ENCODE data around the gene GRIPAP1. TPM values are rescaled to one million over a fixed set of nuclear protein-coding genes. Genes with fewer than 3 reads are reported as not detected.
A peak's percentile ranks its signal among the peaks of the same experiment; 100 is the strongest.

Gene GRIPAP1, protein sequence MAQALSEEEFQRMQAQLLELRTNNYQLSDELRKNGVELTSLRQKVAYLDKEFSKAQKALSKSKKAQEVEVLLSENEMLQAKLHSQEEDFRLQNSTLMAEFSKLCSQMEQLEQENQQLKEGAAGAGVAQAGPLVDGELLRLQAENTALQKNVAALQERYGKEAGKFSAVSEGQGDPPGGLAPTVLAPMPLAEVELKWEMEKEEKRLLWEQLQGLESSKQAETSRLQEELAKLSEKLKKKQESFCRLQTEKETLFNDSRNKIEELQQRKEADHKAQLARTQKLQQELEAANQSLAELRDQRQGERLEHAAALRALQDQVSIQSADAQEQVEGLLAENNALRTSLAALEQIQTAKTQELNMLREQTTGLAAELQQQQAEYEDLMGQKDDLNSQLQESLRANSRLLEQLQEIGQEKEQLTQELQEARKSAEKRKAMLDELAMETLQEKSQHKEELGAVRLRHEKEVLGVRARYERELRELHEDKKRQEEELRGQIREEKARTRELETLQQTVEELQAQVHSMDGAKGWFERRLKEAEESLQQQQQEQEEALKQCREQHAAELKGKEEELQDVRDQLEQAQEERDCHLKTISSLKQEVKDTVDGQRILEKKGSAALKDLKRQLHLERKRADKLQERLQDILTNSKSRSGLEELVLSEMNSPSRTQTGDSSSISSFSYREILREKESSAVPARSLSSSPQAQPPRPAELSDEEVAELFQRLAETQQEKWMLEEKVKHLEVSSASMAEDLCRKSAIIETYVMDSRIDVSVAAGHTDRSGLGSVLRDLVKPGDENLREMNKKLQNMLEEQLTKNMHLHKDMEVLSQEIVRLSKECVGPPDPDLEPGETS
- polyA plus RNA-seq (ENCODE audit: low read depth in 6 of 6) = 10 to 100 TPM in 5 of 6 donors, 1 to 10 TPM in 1; 9.3 to 26.8 (median 13.6) TPM

DNA sequence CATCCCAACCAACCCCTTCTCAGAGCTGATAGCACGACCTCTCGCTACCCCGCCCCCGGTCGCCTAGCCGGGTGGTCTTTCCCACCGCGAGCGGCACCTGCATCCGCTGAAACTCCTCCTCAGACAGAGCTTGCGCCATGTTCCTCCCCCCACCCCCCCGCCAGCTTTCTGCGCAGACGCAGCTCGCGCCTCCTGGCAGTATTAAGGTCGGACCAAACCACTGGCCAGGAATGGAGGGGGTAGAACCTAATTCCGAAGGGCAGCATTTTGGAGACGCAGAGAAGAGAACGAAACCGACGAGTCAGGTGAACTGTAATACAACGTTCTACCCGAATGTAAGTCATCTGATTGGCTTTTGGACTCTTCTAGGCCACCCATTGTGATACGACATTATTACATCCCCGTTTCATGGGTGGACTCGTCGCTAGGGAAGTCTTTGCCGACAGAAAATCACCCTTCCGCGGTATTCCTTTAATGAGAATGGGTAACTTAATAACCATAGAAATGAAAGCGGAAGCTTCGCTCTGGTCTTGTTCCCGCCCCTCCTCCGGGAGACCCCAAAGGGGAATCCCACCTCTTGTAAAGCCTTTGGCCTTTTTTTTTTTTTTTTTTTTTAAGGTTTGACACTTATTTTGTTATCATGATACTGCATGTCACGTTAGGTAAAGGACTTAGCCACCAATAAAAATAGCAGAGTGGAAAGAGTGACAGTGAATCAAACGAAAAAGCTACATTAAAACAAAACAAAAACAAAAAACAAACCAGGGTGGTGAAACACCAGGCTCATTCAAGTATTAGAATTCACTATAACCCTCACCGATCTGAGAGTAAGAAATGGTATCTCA is at the start of gene GRIPAP1:
Gene GRIPAP1, minus strand, starts transcription at position 174 of the 845 bp plus-strand sequence. Its CDS starts 35 bp downstream, at position 139.
- Mint-ChIP-seq H3K4me1 (peaks cover 25 to 34% (median 29%) of the 10 kb centered on the region in 3 donors), H3K36me3 (peaks cover 0 to 18% of the 10 kb centered on the region in 2 donors), H3K27ac (peak within 1 kb of the TSS; percentile 98 to 100 (median 99)), H3K27me3 (peaks cover 0 to 5% (median 0%) of the 10 kb centered on the region in 3 donors), H3K4me3 (peak within 1 kb of the TSS; percentile 97 to 100 (median 98)), H3K9me3 (peaks cover 0 to 4% (median 0%) of the 10 kb centered on the region in 7 donors)
- peak; percentile 77 to 79 for ATAC-seq (ENCODE audit: low read depth in 2 of 2)
- DNase-seq = peak; percentile 83

DNA sequence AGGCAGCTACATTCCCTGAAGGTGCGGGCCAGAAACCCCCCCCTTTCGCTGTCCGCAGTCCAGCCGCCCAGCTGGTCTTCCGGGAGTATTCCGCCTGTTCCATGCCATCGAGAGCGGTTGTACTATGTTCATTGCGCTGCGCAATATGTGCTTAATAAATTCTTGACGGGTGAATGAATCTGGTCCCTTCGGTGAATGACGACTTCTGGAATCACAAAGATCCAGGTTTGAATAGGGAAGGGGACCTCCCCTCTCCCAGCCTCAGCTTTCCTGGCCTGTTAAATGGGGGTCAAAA is 41.9 kb upstream of the GRIPAP1 start:
- H3K36me3 Mint-ChIP-seq = peaks cover 0 to under 1% of the 10 kb centered on the region in 2 donors
- peak overlapping the region; percentile 35 to 89 (median 76) for H3K4me3 Mint-ChIP-seq
- H3K27me3 Mint-ChIP-seq = no peaks in the 10 kb centered on the region
- H3K9me3 Mint-ChIP-seq = peaks cover 0 to 5% (median 0%) of the 10 kb centered on the region in 7 donors
- H3K4me1 Mint-ChIP-seq = peaks cover 20 to 41% (median 37%) of the 10 kb centered on the region in 3 donors
- peak overlapping the region; percentile 88 to 98 (median 94) for H3K27ac Mint-ChIP-seq
- ATAC-seq (ENCODE audit: low read depth in 2 of 2) (no peak), DNase-seq (no peak)

DNA sequence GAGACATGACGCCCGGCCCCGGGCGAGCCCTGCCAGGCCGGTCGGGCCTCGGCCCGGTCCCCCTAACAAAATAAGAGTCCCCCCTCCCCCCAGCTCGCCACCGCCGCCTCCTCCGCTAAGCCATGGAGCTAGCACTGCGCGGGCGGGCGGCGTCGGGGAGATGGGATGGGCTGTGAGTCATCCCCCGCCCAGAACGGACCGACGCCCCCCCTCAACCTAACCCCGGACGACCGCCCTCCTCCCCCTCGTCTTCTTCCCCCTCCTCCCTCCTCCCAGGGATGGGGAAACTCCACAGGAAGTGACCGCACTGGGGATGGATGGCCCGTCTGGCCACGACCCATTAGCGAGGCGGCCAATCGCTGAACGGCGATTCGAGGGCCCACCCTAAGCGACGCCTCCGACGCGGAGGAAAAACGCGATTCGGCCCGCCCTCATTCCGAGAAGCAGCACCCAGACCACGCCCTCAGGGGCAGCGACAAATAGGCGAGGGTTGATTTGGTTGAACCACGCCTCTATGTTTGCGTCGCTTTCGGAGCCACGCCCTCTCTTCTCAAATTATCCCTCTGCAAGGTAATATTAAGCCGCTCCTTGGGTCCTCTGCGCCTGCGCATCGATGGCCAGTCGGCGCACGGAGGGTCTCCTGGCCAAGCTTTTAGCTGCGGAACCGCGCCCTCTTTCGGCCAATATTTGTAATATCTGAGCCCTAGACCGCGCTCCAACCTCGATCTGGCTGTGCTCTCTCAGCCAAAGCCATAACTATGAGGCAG is 41.3 kb upstream of the GRIPAP1 start, which contains the start of gene TFE3:
Gene TFE3, minus strand, starts transcription at position 138 of the 767 bp plus-strand sequence. Its CDS starts 131 bp downstream, at position 7.
- ATAC-seq (ENCODE audit: low read depth in 2 of 2) (peak; percentile 85 to 86), DNase-seq (peak; percentile 94)
- Mint-ChIP-seq H3K36me3 (peaks cover 0 to 5% of the 10 kb centered on the region in 2 donors), H3K4me1 (peaks cover 20 to 41% (median 40%) of the 10 kb centered on the region in 3 donors), H3K4me3 (peak within 1 kb of the TSS; percentile 83 to 94 (median 88)), H3K9me3 (peaks cover 0 to 6% (median 0%) of the 10 kb centered on the region in 7 donors), H3K27ac (peak within 1 kb of the TSS; percentile 92 to 98 (median 96)), H3K27me3 (no peaks in the 10 kb centered on the region)

DNA sequence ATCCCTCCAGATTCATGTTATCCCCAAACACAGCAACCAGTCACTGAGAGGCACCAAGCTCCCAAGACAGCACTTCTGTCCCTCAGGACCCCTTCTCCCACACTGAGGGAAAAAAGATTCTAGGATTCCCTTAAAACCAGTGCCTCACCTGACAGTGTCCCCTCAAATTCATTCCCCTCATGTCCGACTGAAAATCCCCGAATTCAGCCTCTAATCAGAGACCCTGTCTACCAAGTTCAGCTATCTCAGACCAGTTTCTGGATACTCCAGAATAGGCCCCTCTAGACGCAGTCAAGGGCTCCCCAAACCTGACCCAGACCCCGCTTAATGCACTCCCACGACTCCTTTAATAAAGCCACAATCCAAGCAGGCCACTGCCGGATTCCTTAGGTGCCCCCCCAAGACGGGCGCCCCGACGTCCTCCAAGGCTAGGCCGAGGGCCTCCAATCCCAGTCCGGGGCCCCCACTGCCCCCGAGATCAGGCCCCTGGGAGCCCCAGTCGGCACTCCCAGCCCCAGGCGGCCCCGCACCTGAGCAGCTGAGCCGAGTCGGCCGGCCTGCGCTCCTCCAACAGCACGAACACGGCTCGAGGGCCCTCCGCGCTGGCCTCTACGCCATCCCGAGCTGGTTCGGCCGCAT is 40.6 kb upstream of the GRIPAP1 start:
- peak overlapping the region; percentile 83 to 94 (median 88) for H3K4me3 Mint-ChIP-seq
- DNase-seq = no peak
- peak in 1 of 2 donors; percentile 1 for ATAC-seq (ENCODE audit: low read depth in 2 of 2)
- peaks cover 0 to 7% (median 0%) of the 10 kb centered on the region in 7 donors for H3K9me3 Mint-ChIP-seq
- peak overlapping the region; percentile 89 to 97 (median 94) for H3K27ac Mint-ChIP-seq
- H3K4me1 Mint-ChIP-seq = peaks cover 20 to 41% (median 40%) of the 10 kb centered on the region in 3 donors
- H3K27me3 Mint-ChIP-seq = no peaks in the 10 kb centered on the region
- H3K36me3 Mint-ChIP-seq = peaks cover 0 to 5% of the 10 kb centered on the region in 2 donors

DNA sequence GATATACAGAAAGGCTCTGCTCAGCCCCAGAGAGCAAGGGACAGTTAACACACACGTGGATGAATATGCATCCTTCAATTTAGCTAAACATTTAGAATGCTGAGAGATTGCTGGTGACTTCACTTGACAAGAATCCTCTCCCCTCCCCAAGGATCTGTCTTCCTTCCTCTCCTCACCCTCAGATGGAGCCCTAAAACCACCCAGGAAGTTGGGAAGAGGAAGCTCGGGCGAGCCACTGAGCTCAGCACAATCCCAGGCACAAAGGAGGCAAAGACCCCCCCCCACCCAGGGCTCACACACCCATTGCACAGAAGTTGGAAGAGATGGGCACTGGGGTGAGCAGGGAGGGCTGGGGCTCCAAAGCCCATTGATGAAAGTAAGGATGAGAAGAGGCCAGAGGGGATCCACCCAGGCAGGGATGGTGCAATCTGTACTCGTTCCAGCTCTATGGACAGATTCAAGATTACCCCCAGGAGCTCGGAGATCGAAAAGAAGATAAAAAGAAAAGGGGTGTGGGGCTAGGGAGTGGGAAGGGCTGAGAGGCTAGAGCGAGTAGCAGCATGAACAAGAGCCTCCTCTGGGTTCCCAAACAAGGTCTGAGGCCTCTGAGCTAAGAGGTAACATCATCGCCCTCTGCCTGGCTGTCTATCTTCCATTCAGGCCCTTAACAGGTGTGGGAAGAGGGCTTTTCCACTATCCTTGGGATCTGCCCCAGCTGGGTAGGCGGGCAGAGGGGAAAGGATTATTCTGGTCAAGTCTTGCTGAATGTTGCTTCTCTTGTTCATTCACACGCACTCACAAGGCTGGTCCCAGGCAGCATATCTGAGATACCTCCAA is 39.9 kb upstream of the GRIPAP1 start:
- H3K36me3 Mint-ChIP-seq = peaks cover 0 to 5% of the 10 kb centered on the region in 2 donors
- H3K4me1 Mint-ChIP-seq = peaks cover 20 to 41% (median 40%) of the 10 kb centered on the region in 3 donors
- DNase-seq (no peak), ATAC-seq (ENCODE audit: low read depth in 2 of 2) (no peak)
- H3K9me3 Mint-ChIP-seq = peaks cover 0 to 7% (median 0%) of the 10 kb centered on the region in 7 donors
- peak overlapping the region; percentile 83 to 94 (median 88) for H3K4me3 Mint-ChIP-seq
- no peaks in the 10 kb centered on the region for H3K27me3 Mint-ChIP-seq
- peak overlapping the region; percentile 89 to 97 (median 94) for H3K27ac Mint-ChIP-seq

DNA sequence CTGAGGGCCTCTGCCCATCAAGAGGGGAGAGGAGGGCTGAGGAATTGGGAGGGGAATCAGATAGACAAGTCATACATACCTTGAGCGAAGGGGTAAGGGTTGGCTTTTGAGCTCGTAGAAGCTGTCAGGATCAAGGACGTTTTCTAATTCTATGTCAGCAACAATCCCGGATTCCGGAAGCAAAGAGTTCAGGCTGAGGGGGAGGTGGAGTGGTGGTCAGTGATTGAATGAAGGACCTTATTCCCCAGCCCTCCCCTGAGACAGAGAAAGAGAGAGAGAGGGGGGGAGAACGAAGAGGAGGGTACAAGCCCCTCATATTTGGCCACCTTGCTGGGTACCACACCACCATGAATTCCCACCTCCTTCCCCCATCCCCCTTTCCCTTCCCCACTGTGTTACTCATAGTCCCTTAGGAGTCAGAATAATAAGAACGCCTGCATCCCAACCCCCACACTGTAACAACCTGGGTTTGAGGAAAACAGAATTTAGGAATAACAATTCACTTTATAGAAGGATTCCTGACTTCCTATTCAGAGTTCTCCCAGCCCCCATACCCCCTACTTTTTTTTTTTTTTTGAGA is 38.4 kb upstream of the GRIPAP1 start:
- H3K9me3 Mint-ChIP-seq = peaks cover 0 to 7% (median 0%) of the 10 kb centered on the region in 7 donors
- ATAC-seq (ENCODE audit: low read depth in 2 of 2) = no peak
- peak overlapping the region in 3 of 8 donors; percentile 56 to 82 (median 80) for H3K4me3 Mint-ChIP-seq
- peaks cover 0 to 5% of the 10 kb centered on the region in 2 donors for H3K36me3 Mint-ChIP-seq
- peaks cover 20 to 41% (median 40%) of the 10 kb centered on the region in 3 donors for H3K4me1 Mint-ChIP-seq
- no peaks in the 10 kb centered on the region for H3K27me3 Mint-ChIP-seq
- H3K27ac Mint-ChIP-seq = peak overlapping the region in 3 of 6 donors; percentile 86 to 92 (median 91)
- DNase-seq = no peak

DNA sequence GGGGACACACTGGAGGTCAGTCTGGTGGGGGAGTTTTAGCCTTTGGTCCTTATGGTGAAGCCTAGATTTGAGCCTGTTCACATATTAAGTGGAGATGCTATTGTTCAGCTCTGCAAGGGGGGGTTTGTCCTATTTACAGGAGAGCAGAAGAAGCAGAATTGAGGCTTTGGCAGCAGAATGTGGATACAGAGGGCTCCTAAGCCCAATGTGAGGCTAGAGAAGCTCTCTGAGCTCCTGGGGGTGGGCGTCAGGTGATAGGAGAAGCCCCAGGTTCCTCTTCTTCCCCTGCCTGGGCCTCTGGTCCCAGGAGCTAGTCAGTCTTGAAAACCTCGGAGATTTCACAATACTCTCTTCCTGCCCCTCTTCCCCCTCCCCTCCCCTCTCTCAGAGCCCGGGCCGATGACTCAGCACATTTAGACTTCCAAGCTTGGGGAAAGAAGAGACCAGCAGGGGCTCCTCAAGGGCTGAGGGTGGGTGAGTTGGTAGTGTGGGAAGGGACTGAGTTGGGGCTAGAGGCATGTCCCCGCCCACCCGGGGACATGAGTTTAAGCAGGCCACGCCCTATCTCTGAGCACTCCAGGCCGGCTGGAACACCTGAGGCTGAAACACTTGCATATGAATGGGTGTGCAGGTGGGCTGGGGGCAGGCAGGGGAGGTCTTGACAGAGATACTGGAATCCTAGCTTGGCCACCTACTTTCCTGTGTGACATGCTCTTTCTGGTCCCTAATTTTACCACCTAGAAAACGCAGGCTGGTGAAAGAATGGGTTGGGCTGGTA is 37.7 kb upstream of the GRIPAP1 start:
- H3K4me1 Mint-ChIP-seq = peaks cover 20 to 41% (median 40%) of the 10 kb centered on the region in 3 donors
- H3K4me3 Mint-ChIP-seq = peak overlapping the region in 3 of 8 donors; percentile 56 to 83 (median 80)
- peaks cover 0 to 5% of the 10 kb centered on the region in 2 donors for H3K36me3 Mint-ChIP-seq
- no peak for DNase-seq
- peaks cover 0 to 7% (median 0%) of the 10 kb centered on the region in 7 donors for H3K9me3 Mint-ChIP-seq
- ATAC-seq (ENCODE audit: low read depth in 2 of 2) = no peak
- no peaks in the 10 kb centered on the region for H3K27me3 Mint-ChIP-seq
- H3K27ac Mint-ChIP-seq = peak overlapping the region in 4 of 6 donors; percentile 32 to 92 (median 88)

DNA sequence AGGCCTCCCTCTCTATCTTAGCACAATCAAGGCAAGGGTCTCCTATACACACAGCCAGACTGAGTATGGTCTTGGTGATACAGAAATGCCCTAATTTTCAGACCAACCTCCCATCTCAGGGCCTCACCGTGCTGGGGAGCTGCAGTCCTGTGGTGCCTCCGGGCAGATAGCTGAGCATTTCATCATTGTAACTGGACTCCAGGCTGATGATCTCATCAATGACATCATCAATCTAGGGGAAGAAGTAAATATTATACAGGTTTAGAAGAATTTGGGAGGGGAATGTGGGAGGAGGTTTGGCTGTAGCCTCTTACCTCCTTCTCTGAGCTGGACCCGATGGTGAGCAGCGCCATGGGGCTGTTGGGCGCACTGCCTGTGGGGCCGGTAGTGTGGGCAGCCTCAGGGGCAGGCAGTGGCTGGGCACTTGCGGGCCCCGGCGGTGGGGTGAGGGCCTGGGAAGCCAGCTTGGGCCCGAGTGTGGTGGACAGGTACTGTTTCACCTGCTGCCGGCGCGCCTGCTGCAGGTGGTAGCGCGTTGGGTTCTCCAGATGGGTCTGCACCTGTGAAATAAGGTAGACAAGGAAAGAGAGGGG is 35.9 kb upstream of the GRIPAP1 start:
- no peak for DNase-seq
- Mint-ChIP-seq H3K27ac (peak overlapping the region in 2 of 6 donors; percentile 40 to 50), H3K27me3 (no peaks in the 10 kb centered on the region), H3K9me3 (peaks cover 0 to 7% (median 0%) of the 10 kb centered on the region in 7 donors), H3K4me3 (peak overlapping the region in 1 of 8 donors; percentile 47), H3K4me1 (peaks cover 26 to 41% (median 36%) of the 10 kb centered on the region in 3 donors), H3K36me3 (peaks cover 5 to 8% of the 10 kb centered on the region in 2 donors)
- no peak for ATAC-seq (ENCODE audit: low read depth in 2 of 2)

DNA sequence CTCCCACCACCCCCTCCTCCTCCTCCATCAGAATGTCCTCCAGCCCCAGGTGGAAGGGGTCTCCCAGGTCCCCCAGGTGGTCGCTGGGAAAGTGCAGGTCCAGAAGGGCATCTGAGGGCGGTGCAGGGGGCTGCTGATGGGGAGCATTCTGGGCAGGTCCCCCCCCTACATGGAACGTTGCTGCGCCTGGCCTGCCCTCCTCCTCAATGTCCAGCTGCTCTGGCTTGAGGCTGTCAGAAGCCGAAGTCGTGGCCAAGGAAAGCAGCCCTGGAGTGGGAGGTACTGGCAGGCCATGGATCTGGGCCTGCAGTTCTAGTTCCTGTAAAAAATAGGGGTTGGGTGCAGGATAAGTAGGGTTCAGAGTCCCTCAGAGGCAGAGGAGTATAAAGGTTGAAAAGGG is 28.2 kb upstream of the GRIPAP1 start:
- Mint-ChIP-seq H3K27ac (peak overlapping the region in 2 of 6 donors; percentile 51 to 61), H3K27me3 (no peaks in the 10 kb centered on the region), H3K4me1 (peaks cover 8 to 12% (median 8%) of the 10 kb centered on the region in 3 donors), H3K9me3 (no peaks in the 10 kb centered on the region), H3K4me3 (no peak overlapping the region), H3K36me3 (peaks cover 0 to 8% of the 10 kb centered on the region in 2 donors)
- ATAC-seq (ENCODE audit: low read depth in 2 of 2) (no peak), DNase-seq (no peak)

DNA sequence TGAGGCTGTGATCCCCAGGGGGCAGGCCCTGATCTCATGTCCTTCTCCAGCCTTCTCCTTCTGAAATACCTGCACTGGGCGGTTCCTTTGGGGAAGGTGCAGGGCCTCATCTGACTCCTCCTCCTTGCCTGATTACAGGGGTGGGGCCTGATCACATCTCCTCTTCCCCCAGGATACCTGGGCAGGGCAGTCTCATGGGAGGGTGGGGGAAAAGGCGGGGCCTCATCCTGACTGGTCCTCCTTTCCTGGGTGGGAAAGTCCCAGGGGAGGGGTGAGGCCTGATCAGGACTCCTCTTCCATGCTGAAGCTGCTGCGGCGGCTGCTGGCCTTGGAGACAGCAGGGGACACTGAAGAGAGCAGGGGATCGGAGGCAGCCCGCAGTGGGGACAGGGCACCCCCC is 27.8 kb upstream of the GRIPAP1 start:
- no peaks in the 10 kb centered on the region for H3K27me3 Mint-ChIP-seq
- DNase-seq (no peak), ATAC-seq (ENCODE audit: low read depth in 2 of 2) (no peak)
- no peak overlapping the region for H3K4me3 Mint-ChIP-seq
- H3K4me1 Mint-ChIP-seq = peaks cover 8 to 12% (median 8%) of the 10 kb centered on the region in 3 donors
- no peaks in the 10 kb centered on the region for H3K9me3 Mint-ChIP-seq
- H3K36me3 Mint-ChIP-seq = peaks cover 0 to 8% of the 10 kb centered on the region in 2 donors
- peak overlapping the region in 1 of 6 donors; percentile 93 for H3K27ac Mint-ChIP-seq

Measured in naive B cell (primary cell).